Measurements from ENCODE around the gene PMEPA1. TPM values are rescaled to one million over a fixed set of nuclear protein-coding genes. Genes with fewer than 3 reads are reported as not detected.
A peak's percentile ranks its signal among the peaks of the same experiment; 100 is the strongest.

The PMEPA1 gene
- polyA plus RNA-seq, 2 of the 4 experiments (the other 2 are of a cell fraction): 131 to 147 TPM

DNA sequence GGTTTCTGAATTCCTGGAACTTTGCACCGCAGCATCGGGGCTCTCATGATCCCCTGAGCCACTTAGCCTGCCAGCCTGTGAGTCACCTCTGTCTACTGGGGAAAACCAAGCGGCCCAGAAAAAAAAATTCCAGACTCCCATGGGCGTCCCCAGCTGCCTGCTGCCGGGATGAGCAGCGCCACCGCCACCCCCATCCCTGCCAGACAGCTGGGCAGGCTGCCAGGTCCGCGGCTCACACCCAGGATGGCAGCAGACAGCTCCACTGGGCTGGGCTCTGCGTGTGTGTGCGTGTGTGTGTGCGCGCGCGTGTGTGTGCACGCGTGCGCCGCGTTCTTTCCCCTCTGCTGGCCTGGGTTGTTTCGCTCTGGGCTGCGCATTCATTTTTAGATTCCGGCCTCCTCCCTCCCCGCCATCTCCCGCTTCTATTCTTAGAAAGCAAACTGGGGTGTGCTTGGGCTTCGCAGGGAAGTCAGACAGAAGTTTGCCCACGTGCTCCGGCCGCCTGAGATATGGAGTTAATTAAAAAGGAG is 38.9 kb upstream of the PMEPA1 start (continued):
- TF ChIP-seq BHLHE40 (IDR thresholded peaks at IDR 0.05; ENCODE audit: low read depth, low read length): peak; percentile 71
- no peak for TF ChIP-seq POLR2A (IDR thresholded peaks at IDR 0.05; ENCODE audit: low read length)
- TF ChIP-seq CBX8 (IDR thresholded peaks at IDR 0.05): no peak
- peak; percentile 91 for TF ChIP-seq GATA3 (IDR thresholded peaks at IDR 0.05; ENCODE audit: borderline replicate concordance)
- no peak for TF ChIP-seq POLR2AphosphoS2 (conservative IDR thresholded peaks at IDR 0.05; ENCODE audit: low read length)
- TF ChIP-seq, protein P1, sequence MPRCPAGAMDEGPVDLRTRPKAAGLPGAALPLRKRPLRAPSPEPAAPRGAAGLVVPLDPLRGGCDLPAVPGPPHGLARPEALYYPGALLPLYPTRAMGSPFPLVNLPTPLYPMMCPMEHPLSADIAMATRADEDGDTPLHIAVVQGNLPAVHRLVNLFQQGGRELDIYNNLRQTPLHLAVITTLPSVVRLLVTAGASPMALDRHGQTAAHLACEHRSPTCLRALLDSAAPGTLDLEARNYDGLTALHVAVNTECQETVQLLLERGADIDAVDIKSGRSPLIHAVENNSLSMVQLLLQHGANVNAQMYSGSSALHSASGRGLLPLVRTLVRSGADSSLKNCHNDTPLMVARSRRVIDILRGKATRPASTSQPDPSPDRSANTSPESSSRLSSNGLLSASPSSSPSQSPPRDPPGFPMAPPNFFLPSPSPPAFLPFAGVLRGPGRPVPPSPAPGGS (IDR thresholded peaks at IDR 0.05): peak; percentile 69; the same call in 1 of the 3 replicates
- peak; percentile 77; the same call in 1 of the 2 replicates for TF ChIP-seq FOSB (CRISPR knock-in tag; IDR thresholded peaks at IDR 0.05)
- TF ChIP-seq EHF (CRISPR knock-in tag; IDR thresholded peaks at IDR 0.05): peak; percentile 96
- TF ChIP-seq ZNF302 (CRISPR knock-in tag; IDR thresholded peaks at IDR 0.05): peak; percentile 90
- no peak for TF ChIP-seq RNF2 (IDR thresholded peaks at IDR 0.05; ENCODE audit: borderline replicate concordance, low read depth)
- no peak for TF ChIP-seq ZC3H11A (IDR thresholded peaks at IDR 0.05)
- TF ChIP-seq, protein P2, sequence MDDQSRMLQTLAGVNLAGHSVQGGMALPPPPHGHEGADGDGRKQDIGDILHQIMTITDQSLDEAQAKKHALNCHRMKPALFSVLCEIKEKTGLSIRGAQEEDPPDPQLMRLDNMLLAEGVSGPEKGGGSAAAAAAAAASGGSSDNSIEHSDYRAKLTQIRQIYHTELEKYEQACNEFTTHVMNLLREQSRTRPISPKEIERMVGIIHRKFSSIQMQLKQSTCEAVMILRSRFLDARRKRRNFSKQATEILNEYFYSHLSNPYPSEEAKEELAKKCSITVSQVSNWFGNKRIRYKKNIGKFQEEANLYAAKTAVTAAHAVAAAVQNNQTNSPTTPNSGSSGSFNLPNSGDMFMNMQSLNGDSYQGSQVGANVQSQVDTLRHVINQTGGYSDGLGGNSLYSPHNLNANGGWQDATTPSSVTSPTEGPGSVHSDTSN (IDR thresholded peaks at IDR 0.05): peak; percentile 70
- TF ChIP-seq, protein P3, sequence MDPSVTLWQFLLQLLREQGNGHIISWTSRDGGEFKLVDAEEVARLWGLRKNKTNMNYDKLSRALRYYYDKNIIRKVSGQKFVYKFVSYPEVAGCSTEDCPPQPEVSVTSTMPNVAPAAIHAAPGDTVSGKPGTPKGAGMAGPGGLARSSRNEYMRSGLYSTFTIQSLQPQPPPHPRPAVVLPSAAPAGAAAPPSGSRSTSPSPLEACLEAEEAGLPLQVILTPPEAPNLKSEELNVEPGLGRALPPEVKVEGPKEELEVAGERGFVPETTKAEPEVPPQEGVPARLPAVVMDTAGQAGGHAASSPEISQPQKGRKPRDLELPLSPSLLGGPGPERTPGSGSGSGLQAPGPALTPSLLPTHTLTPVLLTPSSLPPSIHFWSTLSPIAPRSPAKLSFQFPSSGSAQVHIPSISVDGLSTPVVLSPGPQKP (IDR thresholded peaks at IDR 0.05; ENCODE audit: low read depth, low read length): no peak
- no peak for TF ChIP-seq KDM5A (IDR thresholded peaks at IDR 0.05)
- TF ChIP-seq MAZ (IDR thresholded peaks at IDR 0.05; ENCODE audit: borderline replicate concordance, low read depth, low read length): no peak
- 0 out of 2 replicates have a peak, but pooled peaks have one; percentile 44 for TF ChIP-seq HOXA7 (CRISPR knock-in tag; IDR thresholded peaks at IDR 0.05)
- TF ChIP-seq, protein P4, sequence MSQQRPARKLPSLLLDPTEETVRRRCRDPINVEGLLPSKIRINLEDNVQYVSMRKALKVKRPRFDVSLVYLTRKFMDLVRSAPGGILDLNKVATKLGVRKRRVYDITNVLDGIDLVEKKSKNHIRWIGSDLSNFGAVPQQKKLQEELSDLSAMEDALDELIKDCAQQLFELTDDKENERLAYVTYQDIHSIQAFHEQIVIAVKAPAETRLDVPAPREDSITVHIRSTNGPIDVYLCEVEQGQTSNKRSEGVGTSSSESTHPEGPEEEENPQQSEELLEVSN (IDR thresholded peaks at IDR 0.05; ENCODE audit: borderline replicate concordance, low read depth): peak; percentile 98
- TF ChIP-seq NR3C1 (IDR thresholded peaks at IDR 0.05): no peak
- TF ChIP-seq, protein P5, sequence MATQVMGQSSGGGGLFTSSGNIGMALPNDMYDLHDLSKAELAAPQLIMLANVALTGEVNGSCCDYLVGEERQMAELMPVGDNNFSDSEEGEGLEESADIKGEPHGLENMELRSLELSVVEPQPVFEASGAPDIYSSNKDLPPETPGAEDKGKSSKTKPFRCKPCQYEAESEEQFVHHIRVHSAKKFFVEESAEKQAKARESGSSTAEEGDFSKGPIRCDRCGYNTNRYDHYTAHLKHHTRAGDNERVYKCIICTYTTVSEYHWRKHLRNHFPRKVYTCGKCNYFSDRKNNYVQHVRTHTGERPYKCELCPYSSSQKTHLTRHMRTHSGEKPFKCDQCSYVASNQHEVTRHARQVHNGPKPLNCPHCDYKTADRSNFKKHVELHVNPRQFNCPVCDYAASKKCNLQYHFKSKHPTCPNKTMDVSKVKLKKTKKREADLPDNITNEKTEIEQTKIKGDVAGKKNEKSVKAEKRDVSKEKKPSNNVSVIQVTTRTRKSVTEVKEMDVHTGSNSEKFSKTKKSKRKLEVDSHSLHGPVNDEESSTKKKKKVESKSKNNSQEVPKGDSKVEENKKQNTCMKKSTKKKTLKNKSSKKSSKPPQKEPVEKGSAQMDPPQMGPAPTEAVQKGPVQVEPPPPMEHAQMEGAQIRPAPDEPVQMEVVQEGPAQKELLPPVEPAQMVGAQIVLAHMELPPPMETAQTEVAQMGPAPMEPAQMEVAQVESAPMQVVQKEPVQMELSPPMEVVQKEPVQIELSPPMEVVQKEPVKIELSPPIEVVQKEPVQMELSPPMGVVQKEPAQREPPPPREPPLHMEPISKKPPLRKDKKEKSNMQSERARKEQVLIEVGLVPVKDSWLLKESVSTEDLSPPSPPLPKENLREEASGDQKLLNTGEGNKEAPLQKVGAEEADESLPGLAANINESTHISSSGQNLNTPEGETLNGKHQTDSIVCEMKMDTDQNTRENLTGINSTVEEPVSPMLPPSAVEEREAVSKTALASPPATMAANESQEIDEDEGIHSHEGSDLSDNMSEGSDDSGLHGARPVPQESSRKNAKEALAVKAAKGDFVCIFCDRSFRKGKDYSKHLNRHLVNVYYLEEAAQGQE (IDR thresholded peaks at IDR 0.05): 0 out of 2 replicates have a peak, but pooled peaks have one; percentile 13
- TF ChIP-seq CBX2 (IDR thresholded peaks at IDR 0.05; ENCODE audit: borderline replicate concordance, low read depth): no peak
- no peak for TF ChIP-seq ESRRA (IDR thresholded peaks at IDR 0.05; ENCODE audit: borderline replicate concordance, low read length)
- TF ChIP-seq CEBPB (IDR thresholded peaks at IDR 0.05): peak in 1 of 2 experiments; percentile 41; a peak in 1 of 4 replicates
- peak; percentile 79 for TF ChIP-seq NPAS2 (CRISPR knock-in tag; IDR thresholded peaks at IDR 0.05; ENCODE audit: borderline replicate concordance)
- TF ChIP-seq PHF8 (IDR thresholded peaks at IDR 0.05; ENCODE audit: borderline replicate concordance, low read depth): no peak
- TF ChIP-seq HEYL (CRISPR knock-in tag; IDR thresholded peaks at IDR 0.05): no peak
- TF ChIP-seq, protein P6, sequence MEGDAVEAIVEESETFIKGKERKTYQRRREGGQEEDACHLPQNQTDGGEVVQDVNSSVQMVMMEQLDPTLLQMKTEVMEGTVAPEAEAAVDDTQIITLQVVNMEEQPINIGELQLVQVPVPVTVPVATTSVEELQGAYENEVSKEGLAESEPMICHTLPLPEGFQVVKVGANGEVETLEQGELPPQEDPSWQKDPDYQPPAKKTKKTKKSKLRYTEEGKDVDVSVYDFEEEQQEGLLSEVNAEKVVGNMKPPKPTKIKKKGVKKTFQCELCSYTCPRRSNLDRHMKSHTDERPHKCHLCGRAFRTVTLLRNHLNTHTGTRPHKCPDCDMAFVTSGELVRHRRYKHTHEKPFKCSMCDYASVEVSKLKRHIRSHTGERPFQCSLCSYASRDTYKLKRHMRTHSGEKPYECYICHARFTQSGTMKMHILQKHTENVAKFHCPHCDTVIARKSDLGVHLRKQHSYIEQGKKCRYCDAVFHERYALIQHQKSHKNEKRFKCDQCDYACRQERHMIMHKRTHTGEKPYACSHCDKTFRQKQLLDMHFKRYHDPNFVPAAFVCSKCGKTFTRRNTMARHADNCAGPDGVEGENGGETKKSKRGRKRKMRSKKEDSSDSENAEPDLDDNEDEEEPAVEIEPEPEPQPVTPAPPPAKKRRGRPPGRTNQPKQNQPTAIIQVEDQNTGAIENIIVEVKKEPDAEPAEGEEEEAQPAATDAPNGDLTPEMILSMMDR (IDR thresholded peaks at IDR 0.05): 0 out of 3 replicates have a peak, but pooled peaks have one; percentile 7

Measured in A549 (cell line).